ENCODE data around the gene BTBD16.

DNA sequence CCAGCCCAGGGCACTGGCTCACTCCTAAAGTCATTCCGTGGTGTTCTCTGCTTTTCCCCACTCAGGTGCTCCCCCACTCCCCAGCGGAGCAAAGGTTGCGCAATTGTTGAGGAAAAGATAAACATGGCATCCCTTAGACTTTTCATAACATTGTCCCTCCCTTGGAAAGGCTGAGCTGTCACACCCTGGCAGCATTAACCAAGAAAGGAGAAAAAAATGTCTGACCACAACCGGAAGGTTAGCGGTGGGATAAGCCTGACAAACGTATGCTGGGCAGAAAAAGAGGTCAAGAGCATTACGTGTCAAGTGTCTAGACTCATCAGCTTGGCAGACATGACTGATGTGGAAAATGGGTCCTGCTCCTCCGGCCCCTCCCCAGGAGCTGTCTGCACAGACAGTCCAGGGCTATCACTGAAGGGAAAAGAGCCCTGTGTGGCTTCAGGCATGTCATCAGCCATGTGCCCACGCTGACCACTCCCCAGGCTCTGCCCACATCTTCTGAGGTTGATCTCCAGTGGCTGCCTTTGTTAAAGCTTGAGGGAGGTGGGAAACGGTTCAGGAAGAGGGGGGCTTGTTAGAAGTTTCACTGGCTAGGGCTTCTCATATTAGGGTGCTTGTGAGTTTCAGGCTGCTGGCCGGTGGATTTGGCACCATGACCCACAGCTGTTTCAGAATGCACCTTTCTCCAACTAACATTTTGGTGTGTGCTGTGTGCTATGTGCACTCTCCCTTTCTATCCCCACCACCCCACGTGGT is 30.1 kb downstream of the BTBD16 start:
- TF ChIP-seq, protein P1, sequence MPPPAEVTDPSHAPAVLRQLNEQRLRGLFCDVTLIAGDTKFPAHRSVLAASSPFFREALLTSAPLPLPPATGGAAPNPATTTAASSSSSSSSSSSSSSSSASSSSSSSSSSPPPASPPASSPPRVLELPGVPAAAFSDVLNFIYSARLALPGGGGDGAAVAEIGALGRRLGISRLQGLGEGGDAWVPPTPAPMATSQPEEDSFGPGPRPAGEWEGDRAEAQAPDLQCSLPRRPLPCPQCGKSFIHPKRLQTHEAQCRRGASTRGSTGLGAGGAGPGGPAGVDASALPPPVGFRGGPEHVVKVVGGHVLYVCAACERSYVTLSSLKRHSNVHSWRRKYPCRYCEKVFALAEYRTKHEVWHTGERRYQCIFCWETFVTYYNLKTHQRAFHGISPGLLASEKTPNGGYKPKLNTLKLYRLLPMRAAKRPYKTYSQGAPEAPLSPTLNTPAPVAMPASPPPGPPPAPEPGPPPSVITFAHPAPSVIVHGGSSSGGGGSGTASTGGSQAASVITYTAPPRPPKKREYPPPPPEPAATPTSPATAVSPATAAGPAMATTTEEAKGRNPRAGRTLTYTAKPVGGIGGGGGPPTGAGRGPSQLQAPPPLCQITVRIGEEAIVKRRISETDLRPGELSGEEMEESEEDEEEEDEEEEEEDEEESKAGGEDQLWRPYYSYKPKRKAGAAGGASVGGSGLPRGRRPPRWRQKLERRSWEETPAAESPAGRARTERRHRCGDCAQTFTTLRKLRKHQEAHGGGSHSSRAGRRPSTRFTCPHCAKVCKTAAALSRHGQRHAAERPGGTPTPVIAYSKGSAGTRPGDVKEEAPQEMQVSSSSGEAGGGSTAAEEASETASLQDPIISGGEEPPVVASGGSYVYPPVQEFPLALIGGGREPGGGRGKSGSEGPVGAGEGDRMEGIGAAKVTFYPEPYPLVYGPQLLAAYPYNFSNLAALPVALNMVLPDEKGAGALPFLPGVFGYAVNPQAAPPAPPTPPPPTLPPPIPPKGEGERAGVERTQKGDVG (CRISPR knock-in tag; IDR thresholded peaks at IDR 0.05): no peak
- TF ChIP-seq, protein P2, sequence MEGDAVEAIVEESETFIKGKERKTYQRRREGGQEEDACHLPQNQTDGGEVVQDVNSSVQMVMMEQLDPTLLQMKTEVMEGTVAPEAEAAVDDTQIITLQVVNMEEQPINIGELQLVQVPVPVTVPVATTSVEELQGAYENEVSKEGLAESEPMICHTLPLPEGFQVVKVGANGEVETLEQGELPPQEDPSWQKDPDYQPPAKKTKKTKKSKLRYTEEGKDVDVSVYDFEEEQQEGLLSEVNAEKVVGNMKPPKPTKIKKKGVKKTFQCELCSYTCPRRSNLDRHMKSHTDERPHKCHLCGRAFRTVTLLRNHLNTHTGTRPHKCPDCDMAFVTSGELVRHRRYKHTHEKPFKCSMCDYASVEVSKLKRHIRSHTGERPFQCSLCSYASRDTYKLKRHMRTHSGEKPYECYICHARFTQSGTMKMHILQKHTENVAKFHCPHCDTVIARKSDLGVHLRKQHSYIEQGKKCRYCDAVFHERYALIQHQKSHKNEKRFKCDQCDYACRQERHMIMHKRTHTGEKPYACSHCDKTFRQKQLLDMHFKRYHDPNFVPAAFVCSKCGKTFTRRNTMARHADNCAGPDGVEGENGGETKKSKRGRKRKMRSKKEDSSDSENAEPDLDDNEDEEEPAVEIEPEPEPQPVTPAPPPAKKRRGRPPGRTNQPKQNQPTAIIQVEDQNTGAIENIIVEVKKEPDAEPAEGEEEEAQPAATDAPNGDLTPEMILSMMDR (IDR thresholded peaks at IDR 0.05 in 2 of 3, conservative IDR thresholded peaks at IDR 0.05 in 1 of 3; ENCODE audit: control insufficient read depth in 2 of 3, extremely low read depth in 1 of 3, insufficient read depth in 1 of 3, low read depth in 3 of 3, low read length in 3 of 3): no peak
- TF ChIP-seq NFYA (IDR thresholded peaks at IDR 0.05; ENCODE audit: borderline replicate concordance, low read depth, low read length) (no peak), POLR2AphosphoS5 (IDR thresholded peaks at IDR 0.05; ENCODE audit: low read length) (no peak), HCFC1 (IDR thresholded peaks at IDR 0.05; ENCODE audit: low read length) (no peak), KDM1A (IDR thresholded peaks at IDR 0.05; ENCODE audit: borderline replicate concordance) (no peak), RBBP5 (conservative IDR thresholded peaks at IDR 0.05) (no peak)
- TF ChIP-seq, protein P3, sequence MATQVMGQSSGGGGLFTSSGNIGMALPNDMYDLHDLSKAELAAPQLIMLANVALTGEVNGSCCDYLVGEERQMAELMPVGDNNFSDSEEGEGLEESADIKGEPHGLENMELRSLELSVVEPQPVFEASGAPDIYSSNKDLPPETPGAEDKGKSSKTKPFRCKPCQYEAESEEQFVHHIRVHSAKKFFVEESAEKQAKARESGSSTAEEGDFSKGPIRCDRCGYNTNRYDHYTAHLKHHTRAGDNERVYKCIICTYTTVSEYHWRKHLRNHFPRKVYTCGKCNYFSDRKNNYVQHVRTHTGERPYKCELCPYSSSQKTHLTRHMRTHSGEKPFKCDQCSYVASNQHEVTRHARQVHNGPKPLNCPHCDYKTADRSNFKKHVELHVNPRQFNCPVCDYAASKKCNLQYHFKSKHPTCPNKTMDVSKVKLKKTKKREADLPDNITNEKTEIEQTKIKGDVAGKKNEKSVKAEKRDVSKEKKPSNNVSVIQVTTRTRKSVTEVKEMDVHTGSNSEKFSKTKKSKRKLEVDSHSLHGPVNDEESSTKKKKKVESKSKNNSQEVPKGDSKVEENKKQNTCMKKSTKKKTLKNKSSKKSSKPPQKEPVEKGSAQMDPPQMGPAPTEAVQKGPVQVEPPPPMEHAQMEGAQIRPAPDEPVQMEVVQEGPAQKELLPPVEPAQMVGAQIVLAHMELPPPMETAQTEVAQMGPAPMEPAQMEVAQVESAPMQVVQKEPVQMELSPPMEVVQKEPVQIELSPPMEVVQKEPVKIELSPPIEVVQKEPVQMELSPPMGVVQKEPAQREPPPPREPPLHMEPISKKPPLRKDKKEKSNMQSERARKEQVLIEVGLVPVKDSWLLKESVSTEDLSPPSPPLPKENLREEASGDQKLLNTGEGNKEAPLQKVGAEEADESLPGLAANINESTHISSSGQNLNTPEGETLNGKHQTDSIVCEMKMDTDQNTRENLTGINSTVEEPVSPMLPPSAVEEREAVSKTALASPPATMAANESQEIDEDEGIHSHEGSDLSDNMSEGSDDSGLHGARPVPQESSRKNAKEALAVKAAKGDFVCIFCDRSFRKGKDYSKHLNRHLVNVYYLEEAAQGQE (IDR thresholded peaks at IDR 0.05; ENCODE audit: low read depth, low read length): no peak
